Ovary (tissue), 3 donors: ENCODE data around the gene ATR.

Source experiments
- EP300 ChIP-seq: sonication (generic); formaldehyde crosslinking; IDR thresholded peaks from one replicate; pipeline ENCODE4 v1.6.1; 2017; ENCODE audit warnings: antibody characterized with exemption
- POLR2A ChIP-seq: fragments of 450-650 bp; IDR thresholded peaks from one replicate; pipeline ENCODE4 v1.6.1; 2017; ENCODE audit warnings: antibody characterized with exemption, mild to moderate bottlenecking, moderate library complexity
- TF ChIP-seq, protein P1 (sequence below), 3 donors: fragments of 450-650 bp in 2 of 3; fragments of 200-600 bp in 1 of 3; IDR thresholded peaks; one replicate each; pipeline versions ENCODE4 v1.5.1 to v1.8.0; 2016 to 2022; ENCODE audit warnings: antibody characterized with exemption in 3 of 3, mild to moderate bottlenecking in 1 of 3
- donor health status: DM: no; HTN: no; CAD: no.

DNA sequence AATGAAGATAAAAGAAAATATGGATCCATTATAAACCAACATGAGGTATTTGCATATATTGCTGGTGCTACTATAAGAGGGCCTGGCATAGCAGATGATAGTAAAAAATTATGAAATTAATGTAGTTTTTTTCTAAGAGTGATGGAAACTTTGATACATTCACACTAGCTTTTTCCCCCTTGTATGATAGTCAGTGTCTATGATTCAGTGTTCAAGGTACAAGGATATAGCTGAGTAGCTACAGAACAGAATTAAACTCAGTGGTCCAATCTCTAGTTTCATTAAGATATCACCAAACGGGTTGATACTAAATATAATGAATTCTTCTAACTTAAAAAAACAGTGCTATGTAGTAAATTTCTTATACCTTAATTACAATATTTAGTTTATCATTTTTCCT is 80.8 kb downstream of the ATR start:
- TF ChIP-seq, protein P1, sequence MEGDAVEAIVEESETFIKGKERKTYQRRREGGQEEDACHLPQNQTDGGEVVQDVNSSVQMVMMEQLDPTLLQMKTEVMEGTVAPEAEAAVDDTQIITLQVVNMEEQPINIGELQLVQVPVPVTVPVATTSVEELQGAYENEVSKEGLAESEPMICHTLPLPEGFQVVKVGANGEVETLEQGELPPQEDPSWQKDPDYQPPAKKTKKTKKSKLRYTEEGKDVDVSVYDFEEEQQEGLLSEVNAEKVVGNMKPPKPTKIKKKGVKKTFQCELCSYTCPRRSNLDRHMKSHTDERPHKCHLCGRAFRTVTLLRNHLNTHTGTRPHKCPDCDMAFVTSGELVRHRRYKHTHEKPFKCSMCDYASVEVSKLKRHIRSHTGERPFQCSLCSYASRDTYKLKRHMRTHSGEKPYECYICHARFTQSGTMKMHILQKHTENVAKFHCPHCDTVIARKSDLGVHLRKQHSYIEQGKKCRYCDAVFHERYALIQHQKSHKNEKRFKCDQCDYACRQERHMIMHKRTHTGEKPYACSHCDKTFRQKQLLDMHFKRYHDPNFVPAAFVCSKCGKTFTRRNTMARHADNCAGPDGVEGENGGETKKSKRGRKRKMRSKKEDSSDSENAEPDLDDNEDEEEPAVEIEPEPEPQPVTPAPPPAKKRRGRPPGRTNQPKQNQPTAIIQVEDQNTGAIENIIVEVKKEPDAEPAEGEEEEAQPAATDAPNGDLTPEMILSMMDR (IDR thresholded peaks at IDR 0.05): no peak
- TF ChIP-seq EP300 (no peak), POLR2A (no peak)
